CD4-positive, alpha-beta T cell treated with Interleukin-4 for 1 hour (primary cell): ENCODE measurements around the gene PRCP.

Experiments
- DNase-seq, 2 donors: peaks; one replicate each; pipeline ENCODE4 v3.0.0-alpha.2; 2020 to 2022

The PRCP gene

DNA sequence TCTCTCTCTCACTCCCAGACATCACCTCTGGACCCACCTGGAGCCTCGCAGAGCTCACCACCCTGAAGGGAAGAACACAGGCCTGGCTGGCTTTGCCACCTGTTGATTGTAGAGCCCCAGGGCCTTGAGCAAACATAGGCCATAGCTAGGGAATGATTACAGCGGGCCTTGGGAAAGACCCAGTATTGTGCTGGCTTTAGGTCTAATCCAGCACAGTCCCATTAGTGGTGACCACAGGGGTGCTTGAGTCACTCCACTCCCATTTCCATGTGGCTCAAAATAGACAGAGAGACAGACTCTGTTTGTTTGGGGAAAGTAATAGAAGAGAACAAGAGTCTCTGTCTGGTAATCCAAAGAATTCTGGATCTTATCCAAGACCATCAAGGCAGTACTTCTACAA, 123.9 kb downstream of the PRCP start:
- no peak for DNase-seq

DNA sequence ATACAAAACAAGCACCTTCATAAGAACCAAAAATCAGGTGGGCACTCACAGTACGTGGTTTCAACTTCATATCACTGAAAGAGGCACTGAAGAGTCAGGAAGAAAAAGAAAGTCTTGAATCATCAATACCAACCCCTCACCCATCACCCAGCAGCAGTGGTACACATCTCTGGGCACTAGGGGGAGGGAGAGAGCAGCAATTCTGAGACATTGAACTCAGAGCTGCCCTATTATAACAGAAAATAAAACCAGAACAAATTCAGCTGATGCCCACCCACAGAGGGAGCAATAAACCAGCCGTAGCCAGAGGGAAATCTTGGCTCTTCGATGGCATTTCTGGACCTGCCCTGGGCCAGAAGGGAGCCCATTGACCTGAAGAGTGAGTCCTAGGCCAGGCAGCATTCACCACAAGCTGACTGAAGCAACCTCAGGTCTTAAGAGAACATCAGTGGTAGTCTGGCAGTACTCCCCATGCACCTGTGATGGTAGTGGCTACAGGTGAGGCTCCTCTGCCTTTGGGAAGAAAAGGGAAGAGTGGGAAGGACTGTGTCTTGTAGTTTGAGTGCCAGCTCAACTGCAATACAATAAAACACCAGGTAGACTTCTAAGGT, 124.4 kb downstream of the PRCP start:
- peak in 1 of 2 donors; percentile 26 for DNase-seq

DNA sequence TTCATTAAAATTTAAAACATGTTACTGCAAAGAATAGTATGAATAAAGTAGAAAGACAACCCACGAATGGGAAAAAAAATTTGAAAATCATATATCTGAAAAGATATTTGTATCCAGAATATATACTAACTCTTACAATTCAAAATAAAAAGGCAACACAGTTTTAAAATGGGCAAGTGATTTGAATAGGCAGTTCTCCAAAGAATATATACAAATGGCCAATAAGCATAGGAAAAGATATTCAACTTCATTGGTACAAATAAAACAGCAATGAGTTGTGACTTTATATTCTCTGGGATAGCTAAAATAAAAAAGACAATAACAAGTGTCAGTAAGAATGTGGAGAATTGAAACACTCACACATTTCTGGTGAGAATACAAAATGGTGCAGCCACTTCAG, 125.0 kb downstream of the PRCP start:
- no peak for DNase-seq
